ENCODE measurements around the gene SUMO1. TPM values are rescaled to one million over a fixed set of nuclear protein-coding genes. Genes with fewer than 3 reads are reported as not detected.

Gene SUMO1
- total RNA-seq, 1 donor from 2014 or later, result 113 TPM

GRCh38 chr2:202165208-202165607 lies 73.2 kb downstream of the SUMO1 start:
- no peaks in the 10 kb centered on the region for H3K36me3 Mint-ChIP-seq (ENCODE audit: low read depth, unreplicated experiment)

GRCh38 chr2:202164411-202164810 lies 74.0 kb downstream of the SUMO1 start:
- Mint-ChIP-seq H3K4me3 (ENCODE audit: unreplicated experiment) (no peak overlapping the region), H3K27me3 (ENCODE audit: unreplicated experiment) (no peaks in the 10 kb centered on the region), H3K4me1 (ENCODE audit: unreplicated experiment) (peaks cover 5% of the 10 kb centered on the region), H3K27ac (ENCODE audit: unreplicated experiment) (no peak overlapping the region), H3K9me3 (ENCODE audit: unreplicated experiment) (no peaks in the 10 kb centered on the region), H3K36me3 (ENCODE audit: low read depth, unreplicated experiment) (no peaks in the 10 kb centered on the region)
- DNase-seq (ENCODE audit: low spot score), result no peak
- no peak for TF ChIP-seq CTCF (IDR thresholded peaks at IDR 0.05; ENCODE audit: unreplicated experiment)

More at GRCh38 chr2:202165208-202165607, 73.2 kb downstream of the SUMO1 start:
- TF ChIP-seq CTCF (IDR thresholded peaks at IDR 0.05; ENCODE audit: unreplicated experiment), result no peak
- no peaks in the 10 kb centered on the region for H3K9me3 Mint-ChIP-seq (ENCODE audit: unreplicated experiment)
- H3K27me3 Mint-ChIP-seq (ENCODE audit: unreplicated experiment), result no peaks in the 10 kb centered on the region
- no peak for DNase-seq (ENCODE audit: low spot score)
- peaks cover 5% of the 10 kb centered on the region for H3K4me1 Mint-ChIP-seq (ENCODE audit: unreplicated experiment)
- H3K27ac Mint-ChIP-seq (ENCODE audit: unreplicated experiment), result no peak overlapping the region
- no peak overlapping the region for H3K4me3 Mint-ChIP-seq (ENCODE audit: unreplicated experiment)

- H3K27ac Mint-ChIP-seq (ENCODE audit: unreplicated experiment), result no peak overlapping the region
- peaks cover 5% of the 10 kb centered on the region for H3K4me1 Mint-ChIP-seq (ENCODE audit: unreplicated experiment)
Measured at GRCh38 chr2:202161151-202161835, 77.1 kb downstream of the SUMO1 start.

GRCh38 chr2:202158796-202159195 lies 79.6 kb downstream of the SUMO1 start:
- no peaks in the 10 kb centered on the region for H3K9me3 Mint-ChIP-seq (ENCODE audit: unreplicated experiment)
- peaks cover 3% of the 10 kb centered on the region for H3K27me3 Mint-ChIP-seq (ENCODE audit: unreplicated experiment)
- no peak for TF ChIP-seq CTCF (IDR thresholded peaks at IDR 0.05; ENCODE audit: unreplicated experiment)
- H3K36me3 Mint-ChIP-seq (ENCODE audit: low read depth, unreplicated experiment), result no peaks in the 10 kb centered on the region
- H3K4me1 Mint-ChIP-seq (ENCODE audit: unreplicated experiment), result peaks cover 5% of the 10 kb centered on the region
- no peak overlapping the region for H3K4me3 Mint-ChIP-seq (ENCODE audit: unreplicated experiment)
- no peak for DNase-seq (ENCODE audit: low spot score)
- H3K27ac Mint-ChIP-seq (ENCODE audit: unreplicated experiment), result no peak overlapping the region

More at GRCh38 chr2:202161151-202161835, 77.1 kb downstream of the SUMO1 start:
- Mint-ChIP-seq H3K36me3 (ENCODE audit: low read depth, unreplicated experiment) (no peaks in the 10 kb centered on the region), H3K4me3 (ENCODE audit: unreplicated experiment) (no peak overlapping the region), H3K27me3 (ENCODE audit: unreplicated experiment) (peaks cover 3% of the 10 kb centered on the region), H3K9me3 (ENCODE audit: unreplicated experiment) (no peaks in the 10 kb centered on the region)
- TF ChIP-seq CTCF (IDR thresholded peaks at IDR 0.05; ENCODE audit: unreplicated experiment), result no peak
- DNase-seq (ENCODE audit: low spot score), result no peak

GRCh38 chr2:202157211-202157990 lies 81.0 kb downstream of the SUMO1 start:
- no peak for TF ChIP-seq CTCF (IDR thresholded peaks at IDR 0.05; ENCODE audit: unreplicated experiment)
- Mint-ChIP-seq H3K36me3 (ENCODE audit: low read depth, unreplicated experiment) (no peaks in the 10 kb centered on the region), H3K4me1 (ENCODE audit: unreplicated experiment) (peaks cover 7% of the 10 kb centered on the region), H3K9me3 (ENCODE audit: unreplicated experiment) (no peaks in the 10 kb centered on the region), H3K4me3 (ENCODE audit: unreplicated experiment) (no peak overlapping the region), H3K27me3 (ENCODE audit: unreplicated experiment) (peaks cover 3% of the 10 kb centered on the region), H3K27ac (ENCODE audit: unreplicated experiment) (no peak overlapping the region)
- DNase-seq (ENCODE audit: low spot score), result no peak
